Caco-2 (cell line): ENCODE results near the gene SEMA3A. TPM values are rescaled to one million over a fixed set of nuclear protein-coding genes. Genes with fewer than 3 reads are reported as not detected.

Experiments
- BruUV-seq: library from RNA; stranded (reverse); fragments of 400-500 nt; replicated peaks from 2 replicates; lab custom pipeline; 2021; lab: Mats Ljungman, UMichigan
- CTCF ChIA-PET: fragments of 300-600 bp; sonication (Branson Sonifier 250); formaldehyde crosslinking; loops from one replicate; lab custom pipeline; 2022; ENCODE audit warnings: antibody characterized with exemption; lab: Charles Lee
- POLR2A ChIA-PET: fragments of 300-600 bp; sonication (Branson Sonifier 250); formaldehyde crosslinking; loops from one replicate; lab custom pipeline; 2022; ENCODE audit warnings: antibody characterized with exemption; lab: Charles Lee
- DNase-seq, 2 experiments: peaks; one replicate each; pipeline versions ENCODE4 v3.0.0 to v3.0.0-alpha.2; 2020 to 2022
- H3K27me3 ChIP-seq: replicated peaks from 2 replicates; pipeline ENCODE4 v1.6.0; 2011; ENCODE audit warnings: low read length; ENCODE audit not compliant: control insufficient read depth, insufficient read depth
- H3K36me3 ChIP-seq: 2 replicates; pipeline ENCODE4 v1.5.1; 2011; ENCODE audit warnings: low read length; ENCODE audit not compliant: control insufficient read depth, insufficient read depth
- H3K4me1 ChIP-seq: fragments of 250-450 bp; sonication (Bioruptor Pico); 2 replicates; pipeline ENCODE4 v1.5.1; 2020; ENCODE audit warnings: mild to moderate bottlenecking
- H3K4me3 ChIP-seq: 2 replicates; pipeline ENCODE4 v1.5.1; 2011; ENCODE audit warnings: low read depth, mild to moderate bottlenecking, control low read depth, low read length
- H3K9me3 ChIP-seq: fragments of 250-450 bp; sonication (Bioruptor Pico); 2 replicates; pipeline ENCODE4 v1.5.1; 2020; ENCODE audit warnings: mild to moderate bottlenecking, moderate library complexity
- H3K27ac Mint-ChIP-seq: one replicate; pipeline ENCODE4 v1.8.0; 2022; ENCODE audit warnings: mixed read lengths; ENCODE audit not compliant: unreplicated experiment
- H3K27me3 Mint-ChIP-seq: one replicate; pipeline ENCODE4 v1.8.0; 2022; ENCODE audit warnings: mixed read lengths; ENCODE audit not compliant: insufficient read depth, unreplicated experiment
- H3K36me3 Mint-ChIP-seq: one replicate; pipeline ENCODE4 v1.8.0; 2022; ENCODE audit warnings: mild to moderate bottlenecking, mixed read lengths; ENCODE audit not compliant: insufficient read depth, unreplicated experiment
- H3K4me1 Mint-ChIP-seq: one replicate; pipeline ENCODE4 v1.8.0; 2022; ENCODE audit warnings: low read depth, mixed read lengths; ENCODE audit not compliant: unreplicated experiment
- H3K4me3 Mint-ChIP-seq: one replicate; pipeline ENCODE4 v1.8.0; 2022; ENCODE audit warnings: mild to moderate bottlenecking, moderate library complexity, mixed read lengths; ENCODE audit not compliant: unreplicated experiment
- H3K9me3 Mint-ChIP-seq: one replicate; pipeline ENCODE4 v1.8.0; 2022; ENCODE audit warnings: mixed read lengths; ENCODE audit not compliant: unreplicated experiment
- CTCF ChIP-seq, 2 experiments: fragments of 200-600 bp in 1 of 2; IDR thresholded peaks; 1 replicate in 1 of 2; 2 replicates in 1 of 2; pipeline versions ENCODE4 v1.5.1 to v1.8.0; 2011 to 2022; ENCODE audit warnings: antibody characterized with exemption in 1 of 2, control low read depth in 1 of 2, inconsistent platforms in 1 of 2, low read depth in 1 of 2, low read length in 1 of 2, mild to moderate bottlenecking in 1 of 2, moderate library complexity in 1 of 2; ENCODE audit not compliant: insufficient read depth in 1 of 2, severe bottlenecking in 1 of 2, unreplicated experiment in 1 of 2
- intact Hi-C: fragments of 100-400 bp; cut with micrococcal nuclease; formaldehyde crosslinking; loops from one replicate; pipeline ENCODE4 v1.10.0; 2022; ENCODE audit not compliant: unreplicated experiment
- total RNA-seq: library from RNA; stranded (reverse); gene quantifications from 2 replicates; pipeline ENCODE4 v1.2.3, GENCODE V29; 2022

Gene SEMA3A
- total RNA-seq, 1 experiment from 2014 or later: 55.1 TPM

- H3K36me3 Mint-ChIP-seq: no peaks in the 10 kb centered on the region
- CTCF ChIA-PET: no interaction called here
- H3K4me3 ChIP-seq: no peak overlapping the region
- no peak overlapping the region for H3K4me3 Mint-ChIP-seq
- intact Hi-C loops: no loop called here
- no peaks in the 10 kb centered on the region for H3K27me3 ChIP-seq
- no peak for TF ChIP-seq CTCF (IDR thresholded peaks at IDR 0.05; ENCODE audit: insufficient read depth in 1 of 2, low read depth in 1 of 2, low read length in 1 of 2, severe bottlenecking in 1 of 2, unreplicated experiment in 1 of 2)
- H3K36me3 ChIP-seq: no peaks in the 10 kb centered on the region
- POLR2A ChIA-PET: no interaction called here
- H3K27me3 Mint-ChIP-seq: no peaks in the 10 kb centered on the region
- H3K4me1 ChIP-seq: no peaks in the 10 kb centered on the region; the same call in 1 of the 2 replicates
- no peaks in the 10 kb centered on the region for H3K9me3 ChIP-seq
- BruUV-seq: no TSS peak
- no peaks in the 10 kb centered on the region for H3K4me1 Mint-ChIP-seq
- H3K9me3 Mint-ChIP-seq: peaks cover 22% of the 10 kb centered on the region
- H3K27ac Mint-ChIP-seq: no peak overlapping the region
- DNase-seq: no peak
Observed at GRCh38 chr7:84237533-84238173, 43.1 kb upstream of the SEMA3A start.

DNA sequence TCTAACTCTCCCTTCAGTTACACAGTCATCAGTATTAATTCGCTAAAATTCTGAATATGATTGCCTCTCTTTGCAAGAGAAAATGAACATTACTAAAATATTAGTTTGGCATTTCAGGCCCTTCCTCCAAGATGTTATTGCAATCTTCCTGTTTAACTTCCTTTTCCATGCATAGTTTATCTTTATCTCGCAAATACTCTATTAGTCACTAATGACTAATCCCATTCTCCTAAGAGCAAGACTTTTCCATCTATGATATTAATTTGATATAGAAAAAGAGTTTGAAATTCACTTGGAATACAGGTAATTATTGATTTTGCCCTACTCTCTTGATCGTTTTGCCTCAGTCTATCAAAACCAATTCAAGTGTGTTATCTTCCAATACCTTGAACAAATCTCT lies 41.8 kb upstream of the SEMA3A start:
- Histone ChIP-seq H3K27me3 (no peaks in the 10 kb centered on the region), H3K4me1 (peaks cover 3% of the 10 kb centered on the region; the same call in 1 of the 2 replicates), H3K9me3 (no peaks in the 10 kb centered on the region), H3K36me3 (no peaks in the 10 kb centered on the region), H3K4me3 (no peak overlapping the region)
- H3K4me1 Mint-ChIP-seq: no peaks in the 10 kb centered on the region
- no peaks in the 10 kb centered on the region for H3K36me3 Mint-ChIP-seq
- TF ChIP-seq CTCF (IDR thresholded peaks at IDR 0.05; ENCODE audit: insufficient read depth in 1 of 2, low read depth in 1 of 2, low read length in 1 of 2, severe bottlenecking in 1 of 2, unreplicated experiment in 1 of 2): no peak
- H3K9me3 Mint-ChIP-seq: peaks cover 14% of the 10 kb centered on the region
- DNase-seq: no peak
- H3K27me3 Mint-ChIP-seq: no peaks in the 10 kb centered on the region
- no peak overlapping the region for H3K4me3 Mint-ChIP-seq
- no TSS peak for BruUV-seq
- ChIA-PET CTCF (no interaction called here), POLR2A (no interaction called here)
- intact Hi-C loops: no loop called here
- no peak overlapping the region for H3K27ac Mint-ChIP-seq

GRCh38 chr7:84232646-84233045 lies 38.1 kb upstream of the SEMA3A start:
- Histone ChIP-seq H3K9me3 (no peaks in the 10 kb centered on the region), H3K36me3 (no peaks in the 10 kb centered on the region), H3K4me3 (no peak overlapping the region), H3K4me1 (peaks cover 3% of the 10 kb centered on the region; the same call in 1 of the 2 replicates), H3K27me3 (no peaks in the 10 kb centered on the region)
- Mint-ChIP-seq H3K9me3 (no peaks in the 10 kb centered on the region), H3K27me3 (no peaks in the 10 kb centered on the region), H3K36me3 (no peaks in the 10 kb centered on the region), H3K27ac (no peak overlapping the region), H3K4me3 (no peak overlapping the region), H3K4me1 (peaks cover 10% of the 10 kb centered on the region)
- DNase-seq: no peak
- CTCF ChIA-PET: no interaction called here
- no TSS peak for BruUV-seq
- TF ChIP-seq CTCF (IDR thresholded peaks at IDR 0.05; ENCODE audit: insufficient read depth in 1 of 2, low read depth in 1 of 2, low read length in 1 of 2, severe bottlenecking in 1 of 2, unreplicated experiment in 1 of 2): no peak
- POLR2A ChIA-PET: no interaction called here
- intact Hi-C loops: no loop called here
